Measurements from ENCODE around the gene RPGRIP1L. TPM values are rescaled to one million over a fixed set of nuclear protein-coding genes. Genes with fewer than 3 reads are reported as not detected.

The RPGRIP1L gene
- total RNA-seq, 1 donor from 2014 or later: 10.8 TPM

DNA sequence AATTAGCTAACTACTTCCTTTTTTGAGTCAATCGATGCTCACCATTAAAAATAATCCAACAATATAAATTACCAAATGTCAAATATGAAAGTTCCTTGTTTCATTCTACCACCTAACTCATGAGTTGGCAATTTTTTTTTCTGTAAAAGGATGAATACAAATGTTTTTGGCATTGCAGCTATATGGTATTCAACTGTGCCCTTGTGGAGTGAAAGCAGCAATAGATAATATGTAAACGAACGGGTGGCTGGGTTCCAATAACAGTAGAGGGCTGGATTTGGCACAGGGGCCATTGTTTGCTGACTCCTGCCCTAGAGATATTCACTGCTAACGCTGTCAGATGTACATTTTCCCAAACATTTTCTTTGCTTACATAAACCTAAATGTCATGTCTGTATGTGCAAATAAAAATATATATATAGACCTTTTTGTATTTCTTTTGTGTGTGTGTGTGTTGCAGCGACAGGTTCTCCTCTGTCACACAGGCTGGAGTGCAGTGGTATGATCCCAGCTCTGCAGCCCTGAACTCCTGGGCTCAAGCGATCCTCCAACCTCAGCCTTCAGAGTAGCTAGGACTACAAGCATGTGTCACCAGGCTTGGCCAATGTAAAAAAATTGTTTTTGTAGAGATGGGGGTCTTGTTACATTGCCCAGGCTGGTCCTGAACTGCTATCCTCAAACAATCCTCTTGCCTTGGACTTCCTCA lies 73.9 kb downstream of the RPGRIP1L start:
- H3K27ac Mint-ChIP-seq (ENCODE audit: unreplicated experiment): no peak overlapping the region
- DNase-seq (ENCODE audit: low spot score): no peak
- H3K4me1 Mint-ChIP-seq (ENCODE audit: low read depth): peaks cover 17% of the 10 kb centered on the region
- H3K4me3 Mint-ChIP-seq (ENCODE audit: unreplicated experiment): no peak overlapping the region
- no peaks in the 10 kb centered on the region for H3K27me3 Mint-ChIP-seq (ENCODE audit: low read depth)
- no peak for TF ChIP-seq CTCF (IDR thresholded peaks at IDR 0.05)
- no peaks in the 10 kb centered on the region for H3K9me3 Mint-ChIP-seq (ENCODE audit: low read depth)
- H3K36me3 Mint-ChIP-seq (ENCODE audit: low read depth): peaks cover 8% of the 10 kb centered on the region

DNA sequence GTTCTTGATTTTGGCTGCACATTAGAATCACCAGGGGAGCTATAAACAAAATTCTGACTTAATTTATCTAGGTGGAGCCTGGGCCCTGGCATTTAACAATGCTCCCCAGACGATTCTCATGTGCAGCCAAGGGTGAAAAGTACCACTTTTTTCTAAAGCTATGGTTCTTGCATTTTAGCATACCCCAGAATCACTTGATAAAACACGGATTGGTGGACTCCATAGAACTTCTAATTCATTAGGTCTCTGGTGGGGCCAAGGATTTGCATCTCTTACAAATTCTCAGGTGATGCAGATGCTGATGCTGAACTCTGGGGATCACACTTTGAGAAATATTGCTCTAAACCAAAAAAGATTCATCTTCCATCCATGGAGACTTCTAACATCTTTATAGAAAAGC lies 74.5 kb downstream of the RPGRIP1L start:
- no peak for TF ChIP-seq CTCF (IDR thresholded peaks at IDR 0.05)
- H3K4me1 Mint-ChIP-seq (ENCODE audit: low read depth): peaks cover 17% of the 10 kb centered on the region
- H3K27ac Mint-ChIP-seq (ENCODE audit: unreplicated experiment): no peak overlapping the region

GRCh38 chr16:53626811-53627210 lies 76.8 kb downstream of the RPGRIP1L start:
- Mint-ChIP-seq H3K9me3 (ENCODE audit: low read depth) (no peaks in the 10 kb centered on the region), H3K36me3 (ENCODE audit: low read depth) (peaks cover 1% of the 10 kb centered on the region), H3K27me3 (ENCODE audit: low read depth) (no peaks in the 10 kb centered on the region), H3K4me1 (ENCODE audit: low read depth) (peaks cover 10% of the 10 kb centered on the region), H3K27ac (ENCODE audit: unreplicated experiment) (no peak overlapping the region), H3K4me3 (ENCODE audit: unreplicated experiment) (no peak overlapping the region)
- DNase-seq (ENCODE audit: low spot score): no peak
- no peak for TF ChIP-seq CTCF (IDR thresholded peaks at IDR 0.05)

More for the DNA sequence above, 74.5 kb downstream of the RPGRIP1L start:
- Mint-ChIP-seq H3K9me3 (ENCODE audit: low read depth) (no peaks in the 10 kb centered on the region), H3K36me3 (ENCODE audit: low read depth) (peaks cover 3% of the 10 kb centered on the region), H3K27me3 (ENCODE audit: low read depth) (no peaks in the 10 kb centered on the region), H3K4me3 (ENCODE audit: unreplicated experiment) (no peak overlapping the region)
- no peak for DNase-seq (ENCODE audit: low spot score)

DNA sequence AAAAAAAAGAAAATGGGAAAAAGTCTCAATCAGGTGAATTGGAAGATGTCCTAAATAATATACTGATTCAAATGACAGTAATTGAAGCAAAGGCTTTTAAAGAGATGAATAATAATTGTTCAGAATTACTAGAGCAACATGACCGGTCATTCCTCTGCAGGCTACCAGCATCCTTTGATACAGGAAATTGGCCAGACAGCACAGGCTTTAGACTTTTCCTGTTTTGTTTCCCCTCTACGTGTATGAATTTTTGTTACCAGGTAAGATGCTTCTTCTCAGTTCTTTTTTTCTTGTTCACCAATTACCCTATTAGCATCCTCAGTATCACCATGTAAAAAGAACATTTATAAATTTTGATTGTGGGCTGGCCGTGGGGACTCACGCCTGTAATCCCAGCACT lies 77.5 kb downstream of the RPGRIP1L start:
- Mint-ChIP-seq H3K4me1 (ENCODE audit: low read depth) (peaks cover 10% of the 10 kb centered on the region), H3K27ac (ENCODE audit: unreplicated experiment) (peak overlapping the region; percentile 45), H3K27me3 (ENCODE audit: low read depth) (no peaks in the 10 kb centered on the region), H3K36me3 (ENCODE audit: low read depth) (peaks cover 1% of the 10 kb centered on the region), H3K4me3 (ENCODE audit: unreplicated experiment) (no peak overlapping the region), H3K9me3 (ENCODE audit: low read depth) (no peaks in the 10 kb centered on the region)
- DNase-seq (ENCODE audit: low spot score): no peak
- no peak for TF ChIP-seq CTCF (IDR thresholded peaks at IDR 0.05)

DNA sequence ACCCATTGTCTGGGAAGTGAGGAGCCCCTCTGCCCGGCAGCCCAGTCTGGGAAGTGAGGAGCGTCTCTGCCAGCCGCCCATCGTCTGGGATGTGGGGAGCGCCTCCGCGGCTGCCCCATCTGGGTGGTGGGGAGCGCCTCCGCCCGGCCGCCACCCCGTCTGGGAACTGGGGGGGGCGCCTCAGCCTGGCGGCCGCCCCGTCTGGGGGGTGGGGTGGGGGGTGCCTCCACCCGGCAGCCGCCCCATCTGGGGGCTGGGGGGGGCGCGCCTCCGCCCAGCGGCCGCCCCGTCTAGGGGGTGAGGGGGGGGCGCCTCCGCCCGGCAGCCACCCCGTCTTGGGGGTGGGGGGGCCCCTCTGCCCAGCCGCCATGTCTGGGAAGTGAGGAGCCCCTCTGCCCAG lies 78.4 kb downstream of the RPGRIP1L start:
- Mint-ChIP-seq H3K4me3 (ENCODE audit: unreplicated experiment) (no peak overlapping the region), H3K27me3 (ENCODE audit: low read depth) (no peaks in the 10 kb centered on the region), H3K9me3 (ENCODE audit: low read depth) (no peaks in the 10 kb centered on the region), H3K36me3 (ENCODE audit: low read depth) (peaks cover 1% of the 10 kb centered on the region), H3K27ac (ENCODE audit: unreplicated experiment) (no peak overlapping the region), H3K4me1 (ENCODE audit: low read depth) (peaks cover 10% of the 10 kb centered on the region)
- no peak for DNase-seq (ENCODE audit: low spot score)
- TF ChIP-seq CTCF (IDR thresholded peaks at IDR 0.05): no peak

All from chondrocyte (in vitro differentiated cells).